Measurements from ENCODE around the gene EID2. TPM values are rescaled to one million over a fixed set of nuclear protein-coding genes. Genes with fewer than 3 reads are reported as not detected.

Gene EID2
- total and polyA plus RNA-seq, 2 of the 13 experiments (the other 11 are each of a cell fraction or from before 2014, with no cell fraction given) = 3.7 to 14.1 TPM

GRCh38 chr19:39502640-39503417, 37.1 kb downstream of the EID2 start (continued):
- TF ChIP-seq LCORL (IDR thresholded peaks at IDR 0.05) (no peak), LCORL (CRISPR knock-in tag; IDR thresholded peaks at IDR 0.05) (0 out of 2 replicates have a peak, but pooled peaks have one; percentile 23), GTF2F1 (IDR thresholded peaks at IDR 0.05; ENCODE audit: low read length) (no peak), REPIN1 (CRISPR knock-in tag; IDR thresholded peaks at IDR 0.05; ENCODE audit: borderline replicate concordance, low read depth) (peak; percentile 89), MED8 (CRISPR knock-in tag; IDR thresholded peaks at IDR 0.05; ENCODE audit: insufficient replicate concordance) (peak; percentile 51), ZNF598 (CRISPR knock-in tag; IDR thresholded peaks at IDR 0.05; ENCODE audit: borderline replicate concordance) (peak; percentile 94), TRAFD1 (CRISPR knock-in tag; IDR thresholded peaks at IDR 0.05; ENCODE audit: borderline replicate concordance) (no peak), MEIS2 (CRISPR knock-in tag; IDR thresholded peaks at IDR 0.05) (peak; percentile 94), ZNF589 (CRISPR knock-in tag; conservative IDR thresholded peaks at IDR 0.05) (peak; percentile 97), ZBTB1 (CRISPR knock-in tag; IDR thresholded peaks at IDR 0.05; ENCODE audit: borderline replicate concordance) (no peak), HINFP (CRISPR knock-in tag; IDR thresholded peaks at IDR 0.05; ENCODE audit: low read depth) (peak; percentile 94), ZSCAN29 (CRISPR knock-in tag; conservative IDR thresholded peaks at IDR 0.05) (peak; percentile 66; the same call in 1 of the 2 replicates), SRSF4 (IDR thresholded peaks at IDR 0.05; ENCODE audit: low read depth, low read length, poor library complexity, severe bottlenecking) (no peak), FOSL2 (CRISPR knock-in tag; IDR thresholded peaks at IDR 0.05) (peak; percentile 13; the same call in 1 of the 2 replicates), ZNF256 (CRISPR knock-in tag; conservative IDR thresholded peaks at IDR 0.05) (peak; percentile 90; the same call in 1 of the 2 replicates), ZNF576 (CRISPR knock-in tag; IDR thresholded peaks at IDR 0.05) (peak; percentile 94; the same call in 1 of the 2 replicates), ZNF513 (CRISPR knock-in tag; conservative IDR thresholded peaks at IDR 0.05) (no peak), ZNF713 (CRISPR knock-in tag; IDR thresholded peaks at IDR 0.05) (no peak), WIZ (CRISPR knock-in tag; IDR thresholded peaks at IDR 0.05) (peak; percentile 88; the same call in 1 of the 2 replicates), KLF15 (CRISPR knock-in tag; IDR thresholded peaks at IDR 0.05; ENCODE audit: borderline replicate concordance) (peak; percentile 96; the same call in 1 of the 2 replicates), ISX (CRISPR knock-in tag; conservative IDR thresholded peaks at IDR 0.05) (peak; percentile 97), LBX2 (CRISPR knock-in tag; IDR thresholded peaks at IDR 0.05; ENCODE audit: borderline replicate concordance) (peak; percentile 100; the same call in 1 of the 2 replicates), ZNF672 (CRISPR knock-in tag; IDR thresholded peaks at IDR 0.05) (peak; percentile 96), ZNF761 (CRISPR knock-in tag; conservative IDR thresholded peaks at IDR 0.05) (peak; percentile 98), ZNF251 (CRISPR knock-in tag; IDR thresholded peaks at IDR 0.05) (peak; percentile 96)

All from HepG2 (cell line).